CD4-positive, alpha-beta memory T cell (primary cell): Measurements from ENCODE around the gene TPX2. TPM values are rescaled to one million over a fixed set of nuclear protein-coding genes. Genes with fewer than 3 reads are reported as not detected.
"Not testable (repeated sequence)": the region's sequence is repeated elsewhere in the genome, so short reads cannot be mapped to it uniquely, and the experiment has no call there.

Experiments
- CTCF ChIA-PET: fragments of 350-600 bp; sonication (Branson Sonifier 250); formaldehyde crosslinking; loops from one replicate; lab custom pipeline; 2021; ENCODE audit warnings: inconsistent platforms; ENCODE audit not compliant: partially characterized antibody; lab: Charles Lee
- POLR2A ChIA-PET: fragments of 350-600 bp; sonication (Branson Sonifier 250); formaldehyde crosslinking; loops from one replicate; lab custom pipeline; 2021; ENCODE audit not compliant: partially characterized antibody; lab: Charles Lee
- DNase-seq, 5 donors: peaks; one replicate each; pipeline versions ENCODE4 v3.0.0 to v3.0.0-alpha.2; 2020 to 2022; ENCODE audit warnings: mixed read lengths in 1 of 5
- H3K27ac ChIP-seq: one replicate; pipeline ENCODE4 v1.7.0; 2013; ENCODE audit warnings: low read depth, low read length
- H3K27me3 ChIP-seq: 2 replicates; pipeline ENCODE4 v1.7.0; 2013; ENCODE audit warnings: mild to moderate bottlenecking, low read length, moderate library complexity; ENCODE audit not compliant: insufficient read depth
- H3K36me3 ChIP-seq: 2 replicates; pipeline ENCODE4 v1.7.0; 2013; ENCODE audit warnings: mild to moderate bottlenecking, low read length, moderate library complexity; ENCODE audit not compliant: insufficient read depth
- H3K4me1 ChIP-seq: 2 replicates; pipeline ENCODE4 v1.7.0; 2013; ENCODE audit warnings: mild to moderate bottlenecking, low read length, moderate library complexity; ENCODE audit not compliant: insufficient read depth
- H3K4me3 ChIP-seq, 2 donors: one replicate each; pipeline ENCODE4 v1.7.0; 2013; ENCODE audit warnings: low read length in 2 of 2, mild to moderate bottlenecking in 1 of 2
- H3K9me3 ChIP-seq, 2 donors: one replicate each; pipeline ENCODE4 v1.7.0; 2013; ENCODE audit warnings: low read length in 2 of 2, control low read depth in 1 of 2; ENCODE audit not compliant: control insufficient read depth in 1 of 2
- H3K27ac Mint-ChIP-seq, 7 donors: one replicate each; pipeline ENCODE4 v1.8.0; 2020 to 2021; ENCODE audit warnings: mixed read lengths in 7 of 7, mild to moderate bottlenecking in 6 of 7, inconsistent platforms in 3 of 7, moderate library complexity in 3 of 7
- H3K27me3 Mint-ChIP-seq, 2 donors: one replicate each; pipeline ENCODE4 v1.8.0; 2020 to 2021; ENCODE audit warnings: mixed read lengths in 2 of 2
- H3K36me3 Mint-ChIP-seq, 2 donors: one replicate each; pipeline ENCODE4 v1.8.0; 2020 to 2021; ENCODE audit warnings: mixed read lengths in 2 of 2, inconsistent platforms in 1 of 2, mild to moderate bottlenecking in 1 of 2
- H3K4me1 Mint-ChIP-seq, 4 donors: one replicate each; pipeline ENCODE4 v1.8.0; 2020 to 2021; ENCODE audit warnings: mixed read lengths in 4 of 4, mild to moderate bottlenecking in 1 of 4
- H3K4me3 Mint-ChIP-seq, 8 donors: one replicate each; pipeline ENCODE4 v1.8.0; 2020 to 2021; ENCODE audit warnings: mixed read lengths in 8 of 8, mild to moderate bottlenecking in 7 of 8, moderate library complexity in 6 of 8, inconsistent platforms in 3 of 8
- H3K9me3 Mint-ChIP-seq, 8 donors: one replicate each; pipeline ENCODE4 v1.8.0; 2020 to 2021; ENCODE audit warnings: mixed read lengths in 8 of 8, mild to moderate bottlenecking in 5 of 8, inconsistent platforms in 3 of 8, moderate library complexity in 1 of 8
- intact Hi-C: fragments of 100-400 bp; cut with micrococcal nuclease; formaldehyde crosslinking; loops from one replicate; pipeline ENCODE4 v1.15.1; 2023
- polyA plus RNA-seq, 2 donors: library from polyadenylated mRNA; unstranded; fragments of 300-500 nt; fragmentation: Illumina TruSeq; gene quantifications; one replicate each; pipeline ENCODE4 v1.2.3, GENCODE V29; 2021
- total RNA-seq, 2 experiments: library from RNA; stranded (reverse); gene quantifications; one replicate each; pipeline ENCODE4 v1.2.3, GENCODE V29; 2021

The TPX2 gene
- total and polyA plus RNA-seq, 4 experiments from 2014 or later, result 0.30 to 0.85 (median 0.60) TPM

GRCh38 chr20:31826074-31826473 is 87.0 kb downstream of the TPX2 start:
- Mint-ChIP-seq H3K36me3 (no peaks in the 10 kb centered on the region), H3K27ac (no peak overlapping the region), H3K9me3 (no peaks in the 10 kb centered on the region), H3K27me3 (peaks cover 0 to 2% of the 10 kb centered on the region in 2 donors), H3K4me3 (no peak overlapping the region), H3K4me1 (peaks cover 0 to 7% (median 6%) of the 10 kb centered on the region in 4 donors)
- Histone ChIP-seq H3K9me3 (no peaks in the 10 kb centered on the region), H3K36me3 (no peaks in the 10 kb centered on the region), H3K4me1 (no peaks in the 10 kb centered on the region), H3K4me3 (no peak overlapping the region), H3K27ac (no peak overlapping the region), H3K27me3 (no peaks in the 10 kb centered on the region)
- DNase-seq, result no peak
- intact Hi-C loops, result loop anchor here (10.0 kb wide), 1 partner anchor 829 kb away; no protein-coding TSS in a partner anchor
- CTCF ChIA-PET, result interaction anchor here (1.2 to 1.5 kb wide), 3 partner anchors 21 to 206 kb away, joined by 3 to 4 read pairs (median 3); no protein-coding TSS in a partner anchor
- POLR2A ChIA-PET, result no interaction called here

- no peak for DNase-seq
- no peaks in the 10 kb centered on the region for H3K9me3 Mint-ChIP-seq
- intact Hi-C loops, result loop anchor here (10.0 kb wide), 1 partner anchor 828 kb away; no protein-coding TSS in a partner anchor
- ChIA-PET CTCF (interaction anchor here (1.2 to 1.5 kb wide), 4 partner anchors 20 to 205 kb away, joined by 3 to 4 read pairs (median 3); no protein-coding TSS in a partner anchor), POLR2A (no interaction called here)
- H3K36me3 Mint-ChIP-seq, result no peaks in the 10 kb centered on the region
- H3K4me3 Mint-ChIP-seq, result no peak overlapping the region
- no peaks in the 10 kb centered on the region for H3K27me3 ChIP-seq
- no peaks in the 10 kb centered on the region for H3K4me1 ChIP-seq
- no peaks in the 10 kb centered on the region for H3K27me3 Mint-ChIP-seq
- peaks cover 0 to 7% (median 6%) of the 10 kb centered on the region in 4 donors for H3K4me1 Mint-ChIP-seq
- H3K36me3 ChIP-seq, result no peaks in the 10 kb centered on the region
- no peak overlapping the region for H3K27ac Mint-ChIP-seq
- H3K27ac ChIP-seq, result no peak overlapping the region
- no peaks in the 10 kb centered on the region for H3K9me3 ChIP-seq
- H3K4me3 ChIP-seq, result no peak overlapping the region
These were observed 88.0 kb downstream of the TPX2 start for GRCh38 chr20:31827059-31827458.

GRCh38 chr20:31828016-31828415 is 88.9 kb downstream of the TPX2 start:
- H3K4me3 Mint-ChIP-seq, H3K9me3 ChIP-seq, H3K27me3 ChIP-seq, H3K4me1 Mint-ChIP-seq, DNase-seq, POLR2A ChIA-PET, H3K27me3 Mint-ChIP-seq, H3K27ac Mint-ChIP-seq, H3K36me3 ChIP-seq, H3K9me3 Mint-ChIP-seq, H3K4me3 ChIP-seq, H3K27ac ChIP-seq, H3K36me3 Mint-ChIP-seq, H3K4me1 ChIP-seq: not testable (repeated sequence)
- intact Hi-C loops, result loop anchor here (10.0 kb wide), 1 partner anchor 827 kb away; no protein-coding TSS in a partner anchor
- CTCF ChIA-PET, result interaction anchor here (1.2 kb wide), 1 partner anchor 24 kb away, joined by 3 read pairs; no protein-coding TSS in a partner anchor

- Histone ChIP-seq H3K4me1 (no peaks in the 10 kb centered on the region), H3K27ac (no peak overlapping the region), H3K4me3 (no peak overlapping the region), H3K27me3 (no peaks in the 10 kb centered on the region), H3K9me3 (no peaks in the 10 kb centered on the region), H3K36me3 (no peaks in the 10 kb centered on the region)
- Mint-ChIP-seq H3K27me3 (no peaks in the 10 kb centered on the region), H3K4me1 (no peaks in the 10 kb centered on the region), H3K27ac (no peak overlapping the region), H3K4me3 (no peak overlapping the region), H3K36me3 (no peaks in the 10 kb centered on the region), H3K9me3 (no peaks in the 10 kb centered on the region)
- POLR2A ChIA-PET, result no interaction called here
- no peak for DNase-seq
- CTCF ChIA-PET, result interaction anchor here (0.6 to 1.4 kb wide), 2 partner anchors 13 to 201 kb away, joined by 3 read pairs; no protein-coding TSS in a partner anchor
- intact Hi-C loops, result loop anchor here (10.0 kb wide), 1 partner anchor 825 kb away; no protein-coding TSS in a partner anchor
These were observed 90.6 kb downstream of the TPX2 start for GRCh38 chr20:31829731-31830130.

GRCh38 chr20:31830406-31830981 is 91.4 kb downstream of the TPX2 start:
- ChIA-PET POLR2A (no interaction called here), CTCF (interaction anchor here (0.8 to 1.4 kb wide), 2 partner anchors 14 to 269 kb away, joined by 3 read pairs; no protein-coding TSS in a partner anchor)
- Mint-ChIP-seq H3K36me3 (no peaks in the 10 kb centered on the region), H3K4me3 (no peak overlapping the region), H3K27me3 (no peaks in the 10 kb centered on the region), H3K27ac (no peak overlapping the region), H3K9me3 (no peaks in the 10 kb centered on the region), H3K4me1 (no peaks in the 10 kb centered on the region)
- H3K27me3 ChIP-seq, result no peaks in the 10 kb centered on the region
- H3K36me3 ChIP-seq, result no peaks in the 10 kb centered on the region
- no peak for DNase-seq
- intact Hi-C loops, result no loop called here
- H3K27ac ChIP-seq, result no peak overlapping the region
- H3K4me3 ChIP-seq, result no peak overlapping the region
- H3K9me3 ChIP-seq, result no peaks in the 10 kb centered on the region
- no peaks in the 10 kb centered on the region for H3K4me1 ChIP-seq

GRCh38 chr20:31831211-31831610 is 92.1 kb downstream of the TPX2 start:
- Mint-ChIP-seq H3K27ac (no peak overlapping the region), H3K4me1 (peaks cover 1 to 7% (median 4%) of the 10 kb centered on the region in 4 donors), H3K9me3 (no peaks in the 10 kb centered on the region), H3K36me3 (no peaks in the 10 kb centered on the region), H3K4me3 (no peak overlapping the region), H3K27me3 (no peaks in the 10 kb centered on the region)
- no peak for DNase-seq
- H3K27me3 ChIP-seq, result no peaks in the 10 kb centered on the region
- ChIA-PET POLR2A (no interaction called here), CTCF (interaction anchor here (0.8 to 1.4 kb wide), 2 partner anchors 15 to 270 kb away, joined by 3 read pairs; no protein-coding TSS in a partner anchor)
- intact Hi-C loops, result no loop called here
- H3K4me1 ChIP-seq, result peaks cover 5% of the 10 kb centered on the region
- H3K4me3 ChIP-seq, result no peak overlapping the region
- H3K9me3 ChIP-seq, result no peaks in the 10 kb centered on the region
- no peak overlapping the region for H3K27ac ChIP-seq
- no peaks in the 10 kb centered on the region for H3K36me3 ChIP-seq

- POLR2A ChIA-PET, result no interaction called here
- H3K9me3 Mint-ChIP-seq, result no peaks in the 10 kb centered on the region
- DNase-seq, result no peak
- H3K4me3 Mint-ChIP-seq, result no peak overlapping the region
- no peaks in the 10 kb centered on the region for H3K27me3 Mint-ChIP-seq
- CTCF ChIA-PET, result interaction anchor here (1.3 kb wide), 1 partner anchor 10 kb away, joined by 3 read pairs; no protein-coding TSS in a partner anchor
- intact Hi-C loops, result no loop called here
- H3K4me1 ChIP-seq, result peaks cover 8% of the 10 kb centered on the region
- no peaks in the 10 kb centered on the region for H3K36me3 Mint-ChIP-seq
- no peaks in the 10 kb centered on the region for H3K27me3 ChIP-seq
- H3K9me3 ChIP-seq, result no peaks in the 10 kb centered on the region
- no peaks in the 10 kb centered on the region for H3K36me3 ChIP-seq
- H3K27ac ChIP-seq, result no peak overlapping the region
- H3K27ac Mint-ChIP-seq, result no peak overlapping the region
- peaks cover 1 to 9% (median 7%) of the 10 kb centered on the region in 4 donors for H3K4me1 Mint-ChIP-seq
- no peak overlapping the region for H3K4me3 ChIP-seq
These were observed 92.7 kb downstream of the TPX2 start for GRCh38 chr20:31831771-31832306.
